Left ventricle myocardium inferior (tissue), 1 donor: ENCODE results near the gene STK11. TPM values are rescaled to one million over a fixed set of nuclear protein-coding genes. Genes with fewer than 3 reads are reported as not detected.

ENCODE experiments used
- DNase-seq: peaks from one replicate; pipeline ENCODE4 v3.0.0-alpha.2; 2020
- H3K27ac ChIP-seq: fragments of 200-600 bp; replicated peaks from 2 replicates; pipeline ENCODE4 v1.8.0; 2021
- H3K27me3 ChIP-seq: fragments of 200-600 bp; 2 replicates; pipeline ENCODE4 v1.8.0; 2021; ENCODE audit warnings: low read depth
- H3K36me3 ChIP-seq: fragments of 200-600 bp; 2 replicates; pipeline ENCODE4 v1.8.0; 2021
- H3K4me1 ChIP-seq: fragments of 200-600 bp; 2 replicates; pipeline ENCODE4 v1.8.0; 2021
- H3K4me3 ChIP-seq: fragments of 200-600 bp; 2 replicates; pipeline ENCODE4 v1.8.0; 2021; ENCODE audit warnings: mild to moderate bottlenecking, moderate library complexity
- H3K9me3 ChIP-seq: fragments of 200-600 bp; replicated peaks from 2 replicates; pipeline ENCODE4 v1.8.0; 2021
- intact Hi-C: fragments of 100-400 bp; cut with micrococcal nuclease; formaldehyde crosslinking; loops from one replicate; pipeline ENCODE4 v1.11.0; 2022
- total RNA-seq: library from RNA; stranded (reverse); fragmentation: NEBNext Ultra II Directional; extraction: Animal tissue kit (Norgen Biotek cat#: 25700); gene quantifications from one replicate; pipeline ENCODE4 v1.2.1, GENCODE V29; 2021
- TF ChIP-seq, protein P1 (sequence below): fragments of 200-600 bp; IDR thresholded peaks from 2 replicates; pipeline ENCODE4 v1.8.0; 2021; ENCODE audit warnings: antibody characterized with exemption, mild to moderate bottlenecking, borderline replicate concordance
- donor health status: DM: no; HTN: yes; CAD: no; lungs with severe emphysema.

STK11 gene
- total RNA-seq, 1 donor from 2014 or later, result 50.1 TPM

DNA sequence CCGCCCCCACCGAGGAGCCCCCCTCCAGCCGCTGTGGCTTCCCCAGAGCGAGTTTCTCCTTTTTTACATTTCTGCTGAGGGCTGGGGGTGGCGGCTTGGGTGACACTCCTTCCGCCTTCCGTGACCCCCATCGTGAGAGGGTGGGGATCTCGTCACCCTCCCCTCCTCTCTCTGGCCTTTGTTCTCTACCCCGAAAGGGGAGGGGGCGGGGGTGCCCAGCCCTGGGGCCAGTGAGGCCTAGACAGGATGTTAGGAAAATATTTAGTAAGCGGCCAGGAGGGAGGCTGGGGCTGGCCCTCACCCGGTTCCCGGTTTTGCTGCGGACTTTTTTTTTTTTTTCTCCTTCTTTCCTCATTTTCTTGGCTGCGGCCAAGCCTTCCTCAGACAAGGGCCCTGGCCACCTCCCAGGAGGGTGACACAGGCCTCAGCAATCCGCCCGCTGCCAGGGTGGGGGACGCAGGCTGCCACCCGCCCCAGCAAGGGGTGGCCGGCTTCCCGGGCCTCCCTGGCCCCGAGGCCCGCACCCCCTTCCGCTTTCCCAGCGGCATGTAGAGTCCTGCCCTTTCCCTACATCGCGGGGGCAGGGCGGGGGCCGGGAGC, 46.7 kb downstream of the STK11 start:
- peak overlapping the region; percentile 93 for H3K4me3 ChIP-seq
- peaks cover 85% of the 10 kb centered on the region for H3K4me1 ChIP-seq
- intact Hi-C loops, result no loop called here
- H3K36me3 ChIP-seq, result peaks cover 64% of the 10 kb centered on the region
- H3K27ac ChIP-seq, result peak overlapping the region; percentile 100
- peak; percentile 90 for DNase-seq
- H3K9me3 ChIP-seq, result no peaks in the 10 kb centered on the region
- TF ChIP-seq, protein P1, sequence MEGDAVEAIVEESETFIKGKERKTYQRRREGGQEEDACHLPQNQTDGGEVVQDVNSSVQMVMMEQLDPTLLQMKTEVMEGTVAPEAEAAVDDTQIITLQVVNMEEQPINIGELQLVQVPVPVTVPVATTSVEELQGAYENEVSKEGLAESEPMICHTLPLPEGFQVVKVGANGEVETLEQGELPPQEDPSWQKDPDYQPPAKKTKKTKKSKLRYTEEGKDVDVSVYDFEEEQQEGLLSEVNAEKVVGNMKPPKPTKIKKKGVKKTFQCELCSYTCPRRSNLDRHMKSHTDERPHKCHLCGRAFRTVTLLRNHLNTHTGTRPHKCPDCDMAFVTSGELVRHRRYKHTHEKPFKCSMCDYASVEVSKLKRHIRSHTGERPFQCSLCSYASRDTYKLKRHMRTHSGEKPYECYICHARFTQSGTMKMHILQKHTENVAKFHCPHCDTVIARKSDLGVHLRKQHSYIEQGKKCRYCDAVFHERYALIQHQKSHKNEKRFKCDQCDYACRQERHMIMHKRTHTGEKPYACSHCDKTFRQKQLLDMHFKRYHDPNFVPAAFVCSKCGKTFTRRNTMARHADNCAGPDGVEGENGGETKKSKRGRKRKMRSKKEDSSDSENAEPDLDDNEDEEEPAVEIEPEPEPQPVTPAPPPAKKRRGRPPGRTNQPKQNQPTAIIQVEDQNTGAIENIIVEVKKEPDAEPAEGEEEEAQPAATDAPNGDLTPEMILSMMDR, result no peak
- H3K27me3 ChIP-seq, result no peaks in the 10 kb centered on the region

DNA sequence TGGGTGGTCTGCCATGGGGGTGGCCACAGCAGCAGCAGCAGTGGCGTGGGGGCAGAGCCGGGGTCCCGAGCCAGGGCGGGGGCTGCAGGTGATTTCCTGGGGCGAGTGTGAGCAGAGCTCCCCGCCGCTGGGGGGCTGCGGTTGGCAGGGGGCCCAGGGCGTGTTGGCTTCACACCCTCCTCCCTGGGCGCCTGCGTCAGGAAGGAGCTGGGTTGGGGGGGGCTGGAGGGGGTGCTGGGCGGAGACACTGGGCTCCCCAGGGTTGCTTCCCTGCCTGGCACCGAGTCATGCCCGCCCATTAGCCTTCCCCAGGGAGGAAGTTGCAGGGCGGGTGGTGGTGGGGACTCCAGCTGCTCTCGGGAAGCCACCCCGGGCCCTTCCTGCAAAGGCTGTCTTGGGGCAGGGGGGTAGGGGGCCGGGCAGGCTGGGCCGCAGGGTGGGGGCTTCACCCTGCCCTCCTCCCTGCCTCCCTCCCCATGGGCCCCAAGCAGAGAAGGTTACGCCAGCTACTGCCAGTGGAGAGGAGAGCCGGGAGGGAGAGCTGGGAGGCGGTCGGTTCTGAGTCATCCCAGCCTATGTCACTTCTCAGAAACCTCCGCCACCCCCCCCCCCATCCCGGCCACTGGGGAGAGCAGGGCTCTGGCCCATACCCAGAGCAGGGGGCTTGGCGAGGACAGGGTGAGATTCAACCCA, 47.4 kb downstream of the STK11 start:
- no peaks in the 10 kb centered on the region for H3K27me3 ChIP-seq
- peaks cover 85% of the 10 kb centered on the region for H3K4me1 ChIP-seq
- TF ChIP-seq, protein P1, result peak; percentile 39
- peaks cover 70% of the 10 kb centered on the region for H3K36me3 ChIP-seq
- peak overlapping the region; percentile 93 for H3K4me3 ChIP-seq
- intact Hi-C loops, result no loop called here
- H3K27ac ChIP-seq, result peak overlapping the region; percentile 100
- H3K9me3 ChIP-seq, result no peaks in the 10 kb centered on the region
- DNase-seq, result peak; percentile 91

DNA sequence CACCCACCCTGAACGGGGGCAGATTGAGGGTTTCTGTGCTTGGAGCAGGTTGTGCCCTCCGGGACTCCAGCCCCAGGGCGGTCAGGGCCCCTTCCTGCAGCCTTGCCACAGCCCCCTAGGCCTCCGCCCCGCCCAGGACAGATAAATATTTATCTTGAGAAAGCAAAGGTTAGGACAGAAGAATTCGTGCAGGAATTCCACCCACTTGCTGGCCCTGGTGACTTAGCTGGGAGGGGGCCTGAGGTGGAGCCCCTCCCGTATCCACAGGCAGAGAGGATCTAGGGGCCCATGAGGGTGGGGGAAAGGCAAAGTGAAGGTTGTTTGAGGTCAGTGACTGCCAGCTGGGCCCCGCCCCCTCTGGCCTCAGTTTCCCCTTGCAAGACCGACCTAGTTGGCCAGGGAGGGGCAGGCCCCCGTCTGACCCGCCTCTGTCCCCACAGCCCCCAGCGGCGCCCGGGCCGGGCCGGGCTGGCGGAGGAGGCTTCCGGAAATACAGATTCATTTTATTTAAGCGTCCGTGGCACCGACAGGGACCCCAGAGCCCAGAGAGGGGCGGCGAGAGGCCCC, 48.0 kb downstream of the STK11 start:
- TF ChIP-seq, protein P1, result no peak
- Histone ChIP-seq H3K27ac (peak overlapping the region; percentile 100), H3K4me3 (peak overlapping the region; percentile 93), H3K36me3 (peaks cover 74% of the 10 kb centered on the region), H3K4me1 (peaks cover 87% of the 10 kb centered on the region), H3K9me3 (no peaks in the 10 kb centered on the region), H3K27me3 (no peaks in the 10 kb centered on the region)
- intact Hi-C loops, result no loop called here
- no peak for DNase-seq

DNA sequence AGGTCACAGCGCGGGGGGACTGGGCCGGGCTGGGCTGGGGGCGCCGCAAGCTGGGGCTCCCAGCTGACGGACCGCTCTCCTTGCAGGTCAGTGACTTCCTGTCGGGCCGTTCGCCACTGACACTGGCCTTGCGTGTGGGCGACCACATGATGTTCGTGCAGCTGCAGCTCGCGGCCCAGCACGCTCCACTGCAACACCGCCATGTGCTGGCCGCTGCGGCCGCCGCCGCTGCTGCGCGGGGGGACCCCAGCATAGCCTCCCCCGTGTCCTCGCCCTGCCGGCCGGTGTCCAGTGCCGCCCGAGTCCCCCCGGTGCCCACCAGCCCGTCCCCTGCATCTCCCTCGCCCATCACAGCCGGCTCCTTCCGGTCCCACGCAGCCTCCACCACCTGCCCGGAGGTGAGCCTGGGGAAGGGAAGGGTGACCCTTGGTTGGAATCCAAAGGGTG, 48.5 kb downstream of the STK11 start:
- TF ChIP-seq, protein P1, result no peak
- no peak for DNase-seq

DNA sequence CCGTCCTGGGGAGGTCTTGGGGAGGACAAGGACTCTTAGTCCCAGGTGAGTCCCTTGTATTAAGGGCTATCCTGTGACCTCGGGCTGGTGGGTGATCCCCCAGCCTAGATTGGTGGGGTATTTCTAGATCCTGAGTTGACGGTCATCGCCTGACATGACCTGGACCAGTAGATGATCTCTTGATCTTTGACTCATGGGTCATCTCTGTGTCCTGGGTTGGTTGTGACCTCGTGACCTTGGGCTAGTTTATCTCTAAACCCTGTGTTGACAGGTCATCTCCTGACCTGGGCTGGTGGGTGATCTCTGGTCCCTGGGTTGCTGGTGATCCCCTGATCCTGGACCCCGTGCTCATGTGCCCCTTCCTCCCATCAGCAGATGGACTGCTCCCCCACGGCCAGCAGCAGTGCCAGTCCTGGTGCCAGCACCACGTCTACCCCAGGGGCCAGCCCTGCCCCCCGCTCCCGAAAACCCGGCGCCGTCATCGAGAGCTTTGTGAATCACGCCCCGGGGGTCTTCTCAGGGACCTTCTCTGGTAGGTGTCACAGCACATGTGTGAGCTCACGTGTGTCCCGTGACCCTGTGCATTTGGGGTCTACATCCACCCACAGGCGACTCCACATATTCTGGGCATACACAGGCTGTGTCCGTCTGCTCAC, 49.1 kb downstream of the STK11 start:
- Histone ChIP-seq H3K9me3 (no peaks in the 10 kb centered on the region), H3K4me3 (peak overlapping the region; percentile 93), H3K36me3 (peaks cover 74% of the 10 kb centered on the region), H3K4me1 (peaks cover 95% of the 10 kb centered on the region), H3K27ac (peak overlapping the region; percentile 100), H3K27me3 (no peaks in the 10 kb centered on the region)
- DNase-seq, result no peak
- TF ChIP-seq, protein P1, result no peak
- intact Hi-C loops, result no loop called here

More for the DNA sequence above, 48.5 kb downstream of the STK11 start:
- Histone ChIP-seq H3K4me3 (peak overlapping the region; percentile 93), H3K27ac (peak overlapping the region; percentile 100), H3K4me1 (peaks cover 90% of the 10 kb centered on the region), H3K36me3 (peaks cover 74% of the 10 kb centered on the region), H3K27me3 (no peaks in the 10 kb centered on the region), H3K9me3 (no peaks in the 10 kb centered on the region)
- intact Hi-C loops, result no loop called here
